Non-pigmented ciliary epithelial cell (primary cell): Measurements from ENCODE around the gene UNKL.

ENCODE experiments used
- DNase-seq: peaks from one replicate; pipeline ENCODE4 v3.0.0-alpha.2; 2010; ENCODE audit warnings: low read depth

The UNKL gene

DNA sequence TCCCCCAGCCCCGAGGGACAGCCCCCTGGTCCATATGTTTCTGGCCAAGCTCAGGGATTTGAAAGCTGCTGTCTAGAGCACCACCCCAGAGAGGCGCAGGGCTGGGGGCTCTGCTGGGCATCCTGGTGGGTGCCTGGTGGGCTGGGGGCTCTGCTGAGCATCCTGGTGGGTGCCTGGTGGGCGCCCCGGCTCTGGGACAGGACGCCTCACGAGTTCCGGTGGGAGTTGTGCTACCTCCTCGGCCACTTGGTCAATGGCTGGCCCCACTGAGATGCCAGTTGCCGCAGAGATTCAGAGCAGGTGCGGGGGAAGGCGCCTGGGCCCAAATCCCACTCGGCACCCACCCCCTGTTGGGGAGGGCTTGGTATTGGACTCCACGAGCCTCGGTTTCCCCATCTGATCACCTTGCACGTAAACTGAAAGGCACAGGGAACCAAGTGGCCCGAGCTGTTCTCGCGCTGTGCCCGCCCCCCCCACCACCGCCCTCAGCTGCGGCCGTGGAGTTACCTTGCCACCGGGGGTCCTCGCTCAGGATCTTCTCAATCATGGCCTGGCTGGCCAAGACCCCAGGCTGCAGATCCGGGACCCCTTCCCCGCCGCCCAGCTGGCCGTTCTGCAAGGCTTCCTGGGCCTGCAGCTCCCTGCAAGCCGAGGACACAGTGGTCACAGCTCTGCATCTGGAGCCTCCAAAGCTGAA is 13.3 kb downstream of the UNKL start:
- no peak for DNase-seq

DNA sequence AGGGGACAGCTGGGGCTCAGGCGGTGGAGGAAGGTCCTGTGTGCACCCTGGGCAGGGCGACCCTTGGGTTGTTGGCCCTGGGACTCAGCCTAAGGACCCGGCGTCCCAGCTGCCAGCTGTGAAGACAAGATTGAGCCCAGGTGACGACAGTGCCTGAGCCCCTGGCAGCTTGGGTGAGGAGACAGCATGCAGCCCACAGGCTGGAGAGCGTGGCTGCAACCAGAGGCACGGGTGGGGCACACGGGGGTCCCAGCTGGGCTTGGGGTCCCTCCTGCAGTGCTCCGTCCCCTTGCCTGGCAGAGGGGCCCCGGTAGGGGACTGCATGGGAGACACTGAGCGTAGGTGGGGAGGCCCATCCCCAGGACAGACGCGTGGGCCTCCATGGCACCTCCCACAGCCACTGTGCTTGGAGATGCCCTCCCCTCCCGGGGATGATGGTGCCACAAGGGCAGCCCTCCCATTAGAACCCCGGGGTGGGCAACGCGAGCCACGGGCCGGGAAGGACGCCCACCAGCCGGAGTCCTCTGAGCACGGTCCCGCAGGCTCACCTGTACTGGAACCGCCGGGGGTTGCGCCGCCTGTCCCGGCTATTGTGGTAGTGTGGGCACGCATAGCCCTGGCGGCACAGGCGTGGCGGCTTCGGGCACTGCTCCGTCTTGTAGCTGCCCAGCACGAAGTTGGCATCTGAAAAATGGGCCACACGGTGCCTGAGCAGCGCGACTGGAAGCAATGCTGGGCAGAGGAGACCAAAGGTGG is 15.5 kb downstream of the UNKL start:
- DNase-seq: no peak

DNA sequence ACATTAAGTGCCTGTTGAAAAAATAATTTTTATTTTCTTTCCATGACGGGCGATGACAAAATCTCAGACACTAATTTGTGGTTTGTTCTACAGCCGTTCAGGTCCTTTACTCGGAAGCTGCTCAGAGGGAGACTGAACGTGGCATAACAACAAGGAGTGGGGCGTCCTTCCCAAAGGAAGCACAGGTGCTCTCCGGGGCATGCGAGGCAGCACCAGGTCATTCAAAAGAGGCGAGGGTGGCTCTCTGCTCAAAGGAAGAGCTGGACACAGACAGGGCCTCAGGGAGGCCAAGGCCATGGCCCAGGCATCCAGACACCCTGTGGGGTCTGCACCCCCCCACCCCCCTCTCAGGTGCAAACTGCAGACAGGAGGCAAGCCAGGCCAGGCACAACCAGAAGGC is 16.2 kb downstream of the UNKL start:
- no peak for DNase-seq

DNA sequence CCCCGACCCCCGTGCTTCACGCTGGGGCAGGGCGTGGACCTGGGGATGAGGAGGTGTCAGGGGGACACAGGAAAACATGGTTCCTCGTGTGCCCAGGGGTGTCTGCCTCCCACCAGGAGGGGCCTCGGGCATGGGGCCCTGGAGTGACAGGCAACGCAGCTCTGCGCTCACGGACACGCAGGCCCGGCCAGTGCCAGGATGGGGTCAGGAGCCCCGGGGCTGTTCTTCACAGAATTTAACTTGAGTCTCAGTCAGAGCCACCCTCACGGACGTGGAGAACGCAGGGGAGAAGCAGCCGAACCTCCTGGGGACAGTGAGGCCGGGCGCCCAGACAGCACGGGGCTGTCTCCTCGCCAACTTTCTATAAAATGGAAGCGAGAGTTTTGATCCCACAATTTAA is 16.7 kb downstream of the UNKL start:
- no peak for DNase-seq

DNA sequence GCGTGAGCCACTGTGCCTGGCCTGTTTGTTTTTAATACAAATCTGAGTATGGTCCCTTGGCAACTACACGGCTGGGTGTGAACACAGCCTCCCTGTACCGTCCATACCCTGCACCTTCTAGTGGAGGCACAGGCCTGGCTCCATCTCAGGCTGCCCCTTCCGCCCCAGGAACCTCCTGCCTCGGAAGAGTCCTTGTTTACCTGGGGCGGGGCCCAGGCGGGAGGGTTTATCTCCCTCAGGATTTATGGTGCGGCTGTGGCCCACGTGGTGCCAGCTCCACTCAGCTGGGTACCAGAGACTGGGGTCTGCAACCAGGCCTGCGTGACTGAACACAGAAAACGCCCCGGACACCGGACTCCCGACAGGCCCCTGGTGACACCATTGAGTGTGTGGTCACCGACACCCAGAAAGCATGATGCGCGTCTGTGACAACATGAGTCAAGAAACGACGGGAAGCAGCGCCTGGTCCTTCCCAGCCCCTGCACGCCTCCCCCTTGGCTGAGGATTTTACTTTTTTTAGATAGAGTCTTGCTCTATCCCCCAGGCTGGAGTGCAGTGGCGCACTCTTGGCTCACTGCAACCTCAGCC is 19.0 kb downstream of the UNKL start:
- no peak for DNase-seq

DNA sequence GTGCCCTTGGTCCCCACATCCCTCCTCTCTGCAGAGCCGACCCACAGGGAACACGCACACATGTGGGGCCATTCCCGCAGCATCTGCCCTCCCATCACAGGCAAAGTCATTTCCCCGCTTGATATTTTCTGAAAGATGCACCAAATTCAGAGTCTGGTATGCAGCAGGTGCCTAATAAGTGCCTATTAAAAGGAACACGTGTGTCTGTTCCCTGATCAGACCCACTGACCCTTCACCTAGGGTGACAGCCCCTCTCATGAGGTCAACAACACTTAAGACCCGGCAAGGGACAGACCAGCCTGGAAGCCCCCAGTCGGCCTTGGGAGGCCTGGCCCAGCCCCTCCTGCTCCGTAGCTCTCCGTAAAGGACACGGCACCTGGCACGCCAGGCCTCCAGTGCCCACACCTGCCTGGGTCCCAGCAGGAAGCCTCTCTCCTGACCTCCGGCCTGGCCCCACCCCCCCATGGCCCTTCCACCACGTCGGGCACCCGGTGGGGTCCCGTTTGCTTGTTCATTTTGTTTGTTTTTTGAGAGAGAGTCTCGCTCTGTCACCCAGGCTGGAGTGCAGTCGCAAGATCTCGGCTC is 20.0 kb downstream of the UNKL start:
- DNase-seq: no peak

DNA sequence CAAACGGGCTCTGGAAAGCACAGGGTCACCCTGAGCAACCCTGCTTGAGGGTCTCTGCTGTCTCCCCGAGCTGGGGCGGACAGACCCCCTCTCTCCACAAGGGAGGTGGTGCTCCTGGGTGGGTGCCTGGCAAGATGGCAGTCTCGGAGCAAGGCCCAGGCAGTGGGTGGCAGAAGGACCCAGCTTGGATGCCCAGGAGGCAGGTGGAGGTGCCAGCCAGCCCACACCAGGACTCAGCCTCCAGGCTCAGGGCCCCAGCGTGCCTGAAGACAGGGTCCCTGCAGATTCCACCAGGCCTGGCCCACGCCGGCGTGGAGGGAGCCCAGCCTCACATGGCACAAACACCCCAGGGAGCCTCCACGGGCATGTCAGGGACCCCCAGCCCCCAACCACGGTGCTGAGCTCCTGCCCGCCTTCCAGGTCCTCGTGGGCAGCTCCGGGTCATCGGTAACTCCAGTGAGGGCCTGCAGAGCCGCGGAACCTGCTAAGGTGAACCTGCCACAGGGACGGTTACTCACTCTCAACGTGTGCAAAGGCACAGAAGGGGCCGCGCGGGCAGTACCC is 20.8 kb downstream of the UNKL start:
- no peak for DNase-seq

DNA sequence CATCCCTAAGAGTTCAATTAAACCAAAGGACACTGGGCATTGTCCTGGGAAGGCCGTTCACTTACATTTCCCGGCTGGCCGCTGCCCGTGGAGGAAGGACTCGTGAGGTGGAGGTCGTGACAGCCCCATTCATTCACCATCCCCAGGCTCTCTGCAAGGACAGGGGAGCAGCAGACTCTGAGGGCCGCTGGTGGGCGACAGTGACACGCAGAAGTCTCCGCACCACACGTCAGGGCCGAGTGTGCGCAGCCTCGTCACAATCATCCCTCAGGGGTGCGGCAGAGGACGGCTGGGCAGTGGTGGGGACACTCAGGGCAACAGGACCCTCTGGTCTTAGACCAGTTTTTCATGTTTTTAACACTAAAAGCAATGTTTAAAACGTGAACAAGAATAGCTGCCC is 21.7 kb downstream of the UNKL start:
- no peak for DNase-seq

DNA sequence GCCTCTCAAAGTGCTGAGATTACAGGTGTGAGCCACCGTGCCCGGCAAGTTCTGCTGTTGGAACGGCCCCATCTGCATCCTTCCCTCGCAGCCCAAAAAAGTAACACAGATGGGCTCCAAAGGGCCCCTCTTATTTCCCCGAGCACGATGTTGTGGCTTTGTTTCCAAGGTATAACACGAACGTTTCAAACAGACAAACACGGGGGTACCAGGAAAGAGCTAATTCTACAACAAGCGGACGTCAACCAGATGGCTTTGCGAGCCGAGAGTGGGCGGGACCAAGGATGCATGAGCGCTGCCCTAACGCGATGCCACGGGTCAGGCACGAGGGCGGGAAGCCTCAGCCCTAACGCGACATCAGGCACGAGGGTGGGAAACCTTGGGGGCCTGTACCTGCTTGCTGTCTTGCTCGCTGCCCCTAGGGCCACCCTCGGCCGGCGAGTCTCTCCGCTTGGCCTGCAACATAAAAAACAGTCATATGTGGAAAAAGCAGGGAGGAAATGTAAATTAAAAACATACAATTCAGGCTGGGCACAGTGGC is 24.2 kb downstream of the UNKL start:
- no peak for DNase-seq

DNA sequence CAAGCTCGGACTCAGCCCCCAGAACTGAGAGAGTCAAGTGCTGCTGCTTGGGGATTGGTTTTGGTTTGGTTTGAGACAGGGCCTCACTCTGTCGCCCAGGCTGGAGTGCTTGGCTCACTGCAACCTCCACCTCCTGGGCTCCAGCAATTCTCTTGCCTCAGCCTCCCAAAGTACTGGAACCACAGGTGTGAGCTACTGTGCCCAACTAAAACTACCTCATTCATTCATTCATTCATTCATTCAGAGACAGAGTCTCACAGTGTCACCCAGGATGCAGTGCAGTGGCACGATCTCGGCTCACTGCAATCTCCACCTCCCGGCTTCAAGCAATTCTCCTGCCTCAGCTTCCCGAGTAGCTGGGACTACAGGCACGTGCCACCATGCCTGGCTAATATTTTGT is 24.7 kb downstream of the UNKL start:
- no peak for DNase-seq

DNA sequence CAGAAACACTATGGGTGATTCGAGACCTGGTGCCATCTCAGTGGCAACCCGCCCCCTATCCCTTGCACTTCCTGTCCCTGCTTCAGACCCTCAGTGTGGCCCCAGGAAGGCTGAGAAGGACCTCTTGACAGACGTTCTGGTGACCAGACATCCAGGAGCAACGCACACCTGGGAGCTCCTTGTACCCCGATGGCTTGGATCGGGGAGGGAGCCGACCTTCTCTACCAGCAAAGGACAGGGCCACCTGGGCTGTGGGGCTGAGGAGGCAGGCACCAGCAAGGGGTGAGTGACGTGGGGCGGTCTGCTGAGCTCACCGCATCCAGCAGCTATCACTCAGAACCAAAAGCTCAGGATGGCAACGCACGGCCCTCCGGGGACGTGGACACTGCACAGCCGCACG is 27.2 kb downstream of the UNKL start:
- no peak for DNase-seq

DNA sequence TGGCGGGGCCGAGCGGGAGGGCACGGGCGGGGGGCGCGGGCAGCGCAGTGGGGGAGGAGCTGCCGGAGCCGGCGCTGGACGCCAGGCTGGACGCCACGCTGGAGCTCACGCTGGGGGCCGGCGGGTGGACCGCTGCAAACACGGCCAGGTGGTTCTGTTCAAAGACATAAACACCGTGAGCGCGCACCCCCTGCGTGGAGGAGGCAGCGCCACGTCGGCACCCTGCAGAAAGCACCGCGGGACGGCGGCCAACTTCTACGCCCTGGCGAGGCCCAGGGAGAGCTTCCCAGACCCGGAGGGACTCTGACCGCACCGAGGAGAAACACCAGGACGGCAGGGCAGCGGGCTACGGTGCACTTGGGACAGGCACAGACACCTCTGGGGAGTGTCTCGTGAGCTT is 29.3 kb downstream of the UNKL start:
- DNase-seq: no peak

DNA sequence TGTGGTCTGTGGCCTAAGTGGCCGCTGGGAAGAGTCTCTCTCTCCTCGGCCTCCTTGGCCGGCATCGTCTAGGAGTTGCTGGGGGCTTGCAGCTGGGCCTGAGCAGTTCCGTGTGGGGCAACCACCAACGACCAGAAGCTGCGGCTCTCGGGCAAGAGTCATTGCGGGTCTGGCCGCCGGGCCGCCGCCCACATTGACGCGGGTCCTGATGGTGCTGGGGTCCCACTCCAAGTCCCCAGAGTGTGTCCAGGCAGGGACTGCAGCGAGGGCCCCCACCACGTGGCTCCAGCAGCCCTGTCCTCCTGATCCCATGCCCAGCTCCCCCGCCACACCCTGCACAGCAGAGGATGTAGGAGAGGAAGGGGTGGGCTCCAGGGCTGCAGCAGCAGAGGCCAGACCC is 30.9 kb downstream of the UNKL start:
- no peak for DNase-seq

DNA sequence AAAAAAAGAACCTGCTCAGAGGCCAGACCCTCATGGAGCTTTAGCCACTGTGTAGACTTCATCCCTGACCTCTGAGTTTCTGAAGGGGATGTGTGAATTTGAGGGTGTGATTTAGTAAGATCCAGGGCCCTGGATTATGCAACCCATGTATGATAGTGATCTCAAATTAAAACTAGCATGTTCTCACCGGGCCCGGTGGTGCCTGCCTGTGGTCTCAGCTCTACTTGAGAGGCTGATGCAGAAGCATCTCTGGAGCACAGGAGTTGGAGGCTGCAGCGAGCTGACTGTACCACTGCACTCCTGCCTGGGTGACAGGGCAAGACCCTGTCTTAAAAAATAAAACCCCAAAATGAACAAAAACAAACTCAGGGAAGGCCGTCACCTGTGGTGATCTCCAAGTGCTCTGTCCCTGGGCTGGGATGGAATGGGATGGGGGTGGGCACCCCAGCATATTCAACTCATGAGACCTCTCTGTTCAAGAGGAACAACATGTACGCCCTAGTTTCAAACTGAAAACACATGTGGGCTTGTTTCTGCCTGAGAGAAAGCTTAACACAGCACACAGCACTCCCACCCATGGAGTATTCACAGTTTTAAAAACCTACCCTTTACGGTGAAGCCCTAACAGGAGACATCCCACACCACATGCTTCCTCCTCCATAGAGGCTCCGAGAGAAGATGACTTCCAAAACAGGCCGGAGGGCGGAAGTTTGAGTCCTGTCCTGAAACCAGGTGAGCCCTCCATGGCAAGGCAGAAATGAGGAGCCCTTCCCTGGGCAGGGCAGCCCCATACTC is 32.7 kb downstream of the UNKL start:
- no peak for DNase-seq

DNA sequence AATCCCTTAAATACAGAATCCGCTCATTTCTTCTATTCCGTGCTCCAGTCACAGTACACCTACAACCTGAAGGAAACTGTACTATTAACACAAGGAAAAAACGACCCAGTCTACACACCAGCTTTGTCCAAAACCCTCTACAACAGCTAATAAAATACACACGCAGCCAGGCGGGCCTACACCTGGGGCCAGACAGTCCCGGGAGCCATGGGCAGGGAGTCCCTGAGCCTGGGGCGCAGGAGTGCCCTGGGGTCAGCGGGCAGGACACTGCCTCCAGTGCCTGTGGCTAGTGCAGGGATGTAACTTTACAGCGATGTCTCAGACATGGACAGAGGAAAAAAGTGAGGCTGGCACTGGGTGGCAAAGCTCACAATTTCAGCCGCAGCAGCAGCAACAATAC is 34.3 kb downstream of the UNKL start:
- no peak for DNase-seq

DNA sequence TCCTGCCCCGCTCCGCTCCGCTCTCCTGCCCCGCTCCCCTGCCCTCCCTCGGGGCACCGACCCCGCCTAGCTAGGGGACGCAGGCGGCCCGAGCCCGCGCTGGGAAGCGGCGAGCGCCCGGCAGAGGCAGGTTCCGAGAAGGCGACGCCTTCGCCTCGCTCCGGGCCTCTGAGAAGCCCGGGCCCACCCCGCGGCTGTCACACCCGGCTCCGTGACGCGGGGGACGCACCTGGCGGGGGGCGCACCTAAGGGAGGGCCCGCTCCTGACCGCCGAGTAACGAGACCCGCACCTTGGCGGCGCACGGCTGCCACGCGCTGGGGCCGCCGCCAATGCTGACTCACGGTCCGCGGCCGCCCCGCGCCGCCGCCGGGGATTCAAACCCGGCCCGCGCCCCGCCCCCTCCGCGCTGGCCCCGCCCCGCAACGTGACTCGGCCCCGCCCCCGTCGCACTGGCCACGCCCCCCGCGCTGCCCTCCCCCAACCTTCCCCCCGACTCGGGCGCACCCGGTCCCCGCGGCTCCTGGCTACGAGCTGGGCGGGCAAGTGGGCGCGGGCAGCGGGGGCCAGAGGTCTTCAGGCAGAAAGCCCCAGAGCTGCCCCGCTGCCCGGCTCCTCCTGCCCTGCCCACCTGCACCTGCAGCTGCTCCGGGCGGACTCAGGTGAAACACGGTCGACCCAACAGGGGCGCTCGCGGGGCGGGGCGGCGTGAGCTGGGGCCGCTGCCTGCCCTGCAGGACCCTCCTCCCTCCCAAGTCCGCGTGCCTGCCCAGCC is 35.0 kb downstream of the UNKL start:
- DNase-seq: no peak

DNA sequence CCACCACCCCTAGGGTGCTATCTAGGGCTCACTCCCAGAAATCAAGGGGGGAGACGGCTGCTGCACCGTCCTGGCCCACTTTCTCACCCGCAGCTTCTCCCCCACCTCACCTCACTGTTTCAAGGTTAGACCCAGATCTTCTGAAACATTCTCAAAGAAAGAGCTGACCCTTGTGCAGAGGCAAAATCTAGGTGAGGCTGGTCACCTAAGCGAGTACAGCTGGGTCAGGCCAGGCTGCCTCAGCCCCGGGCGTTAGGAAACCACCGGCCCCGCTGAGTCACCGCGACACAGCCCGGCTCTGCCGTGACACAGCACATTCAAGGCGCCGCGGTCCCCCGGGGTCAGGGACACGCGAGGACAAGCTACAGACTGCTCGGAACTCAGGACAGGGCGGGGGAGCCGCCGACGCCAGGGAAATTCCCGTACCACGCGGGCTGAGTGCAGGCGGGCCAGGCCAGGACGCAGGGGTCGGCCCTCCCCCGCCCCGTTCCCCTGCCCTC is 35.6 kb downstream of the UNKL start:
- DNase-seq: peak; percentile 15

DNA sequence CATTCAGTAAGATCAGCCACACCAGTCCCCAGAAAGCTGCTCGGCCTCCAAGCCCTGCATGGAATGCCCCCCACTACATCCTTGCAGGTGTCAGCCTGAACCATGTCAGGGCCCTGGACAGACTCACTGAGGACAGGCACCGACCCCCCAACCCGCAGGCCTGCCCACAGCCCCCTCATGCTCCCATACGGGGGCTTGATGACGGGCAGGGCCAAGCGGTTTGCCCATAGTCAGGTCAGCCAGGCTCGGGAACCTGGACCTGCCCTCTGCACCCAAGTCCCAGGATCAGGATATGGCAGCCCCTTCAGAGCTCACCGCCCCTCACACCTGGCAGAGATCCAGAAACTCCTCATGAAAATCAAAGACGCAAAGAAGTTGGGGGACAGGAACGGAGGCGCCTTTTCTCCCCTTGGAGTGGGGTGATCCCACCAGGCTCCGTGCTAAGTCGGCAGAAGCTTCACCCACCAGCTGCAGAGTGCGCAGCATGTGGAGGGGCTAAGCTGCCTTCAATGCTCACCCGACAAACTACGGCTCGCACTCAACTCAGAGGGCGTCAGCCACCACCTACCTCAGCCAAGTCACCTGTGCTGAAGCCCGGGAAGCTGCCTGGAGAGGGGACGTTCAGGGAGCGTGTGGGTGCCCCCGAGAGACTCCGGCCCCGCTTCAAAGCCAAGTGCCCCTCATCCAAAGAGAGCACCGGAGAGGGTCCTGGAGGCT is 36.3 kb downstream of the UNKL start:
- DNase-seq: no peak

DNA sequence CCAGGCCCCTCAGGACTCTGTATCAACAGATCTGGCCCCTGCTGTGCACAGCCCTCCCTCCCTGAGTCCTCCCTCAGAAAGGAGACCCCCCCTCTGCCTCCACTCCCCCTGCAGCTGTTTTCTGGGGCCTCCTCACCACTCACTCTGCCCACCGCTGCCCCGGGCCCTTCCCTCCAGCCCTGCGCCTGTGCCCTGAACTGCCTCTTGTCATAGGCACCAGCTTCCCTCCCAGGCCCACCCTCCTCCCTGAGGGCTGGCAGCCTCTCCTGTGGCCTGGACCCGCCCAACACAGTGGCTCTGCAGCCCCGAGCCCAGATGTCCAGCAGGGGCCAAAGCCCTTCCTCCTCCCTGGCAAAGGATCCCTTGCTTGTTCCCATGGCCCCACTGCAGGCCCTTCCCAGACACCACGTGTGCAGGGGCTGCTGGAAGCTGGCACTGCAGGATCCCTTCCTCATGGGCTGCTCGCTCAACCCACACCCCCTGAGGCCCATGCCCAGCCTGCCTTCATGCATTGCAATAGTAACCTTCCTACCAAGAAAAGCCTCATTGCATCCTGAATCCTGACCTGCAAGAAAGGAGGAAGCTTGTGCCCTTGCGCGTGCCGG is 37.0 kb downstream of the UNKL start:
- DNase-seq: no peak
